HTR-8/SVneo (cell line): Measurements from ENCODE around the gene OR56B4.
"Not testable (repeated sequence)": the region's sequence is repeated elsewhere in the genome, so short reads cannot be mapped to it uniquely, and the experiment has no call there.

Experiments
- DNase-seq: peaks from one replicate; pipeline ENCODE4 v3.0.0; 2011; ENCODE audit warnings: low spot score, mixed read lengths; ENCODE audit not compliant: insufficient read length
- FAIRE-seq: peaks from 2 replicates; lab custom pipeline; 2011; peaks lifted over from hg19 to GRCh38; lab: Jason Lieb, UNC

Gene OR56B4, protein sequence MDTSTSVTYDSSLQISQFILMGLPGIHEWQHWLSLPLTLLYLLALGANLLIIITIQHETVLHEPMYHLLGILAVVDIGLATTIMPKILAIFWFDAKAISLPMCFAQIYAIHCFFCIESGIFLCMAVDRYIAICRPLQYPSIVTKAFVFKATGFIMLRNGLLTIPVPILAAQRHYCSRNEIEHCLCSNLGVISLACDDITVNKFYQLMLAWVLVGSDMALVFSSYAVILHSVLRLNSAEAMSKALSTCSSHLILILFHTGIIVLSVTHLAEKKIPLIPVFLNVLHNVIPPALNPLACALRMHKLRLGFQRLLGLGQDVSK

DNA sequence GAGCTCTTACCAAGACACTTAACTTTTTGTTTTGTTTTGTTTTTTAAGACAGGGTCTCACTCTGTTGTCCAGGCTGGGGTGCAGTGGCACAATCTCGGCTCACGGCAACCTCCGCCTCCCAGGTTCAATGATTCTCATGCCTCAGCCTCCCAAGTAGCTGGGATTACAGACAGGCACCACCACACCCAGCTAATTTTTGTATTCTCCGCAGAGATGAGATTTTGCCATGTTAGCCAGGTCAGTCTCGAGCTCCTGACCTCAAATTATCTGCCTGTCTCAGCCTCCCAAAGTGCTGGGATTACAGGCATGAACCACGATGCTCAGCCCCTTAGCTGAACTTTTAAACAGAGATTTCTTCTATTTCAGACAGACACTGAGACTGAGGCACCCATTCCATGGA lies at the start of gene OR56B4:
Gene OR56B4 (plus strand): TSS at position 301 of the 400 bp plus-strand sequence. CDS start 95 bp downstream, at position 396.
- FAIRE-seq, DNase-seq: not testable (repeated sequence)

DNA sequence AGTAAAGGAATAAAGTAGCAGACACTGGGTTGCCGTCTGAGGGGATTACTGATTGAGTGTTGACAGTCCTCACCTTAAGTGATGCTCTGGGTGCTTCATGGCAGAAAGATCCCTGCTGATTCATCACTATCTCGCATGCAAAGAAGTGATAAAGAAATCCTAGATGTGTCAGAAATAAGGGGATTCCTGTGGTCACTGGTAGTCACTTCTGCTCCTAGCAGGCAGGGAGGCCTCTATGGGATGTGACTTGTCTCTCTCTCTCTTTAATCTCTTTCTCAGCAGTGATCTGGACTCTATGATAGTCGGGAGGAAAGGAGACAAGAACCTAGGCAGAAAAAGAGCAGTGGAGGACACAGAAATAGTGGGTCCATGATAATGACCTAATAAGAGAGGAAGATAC lies 46.0 kb upstream of the OR56B4 start:
- no peak for DNase-seq
- FAIRE-seq = no peak

DNA sequence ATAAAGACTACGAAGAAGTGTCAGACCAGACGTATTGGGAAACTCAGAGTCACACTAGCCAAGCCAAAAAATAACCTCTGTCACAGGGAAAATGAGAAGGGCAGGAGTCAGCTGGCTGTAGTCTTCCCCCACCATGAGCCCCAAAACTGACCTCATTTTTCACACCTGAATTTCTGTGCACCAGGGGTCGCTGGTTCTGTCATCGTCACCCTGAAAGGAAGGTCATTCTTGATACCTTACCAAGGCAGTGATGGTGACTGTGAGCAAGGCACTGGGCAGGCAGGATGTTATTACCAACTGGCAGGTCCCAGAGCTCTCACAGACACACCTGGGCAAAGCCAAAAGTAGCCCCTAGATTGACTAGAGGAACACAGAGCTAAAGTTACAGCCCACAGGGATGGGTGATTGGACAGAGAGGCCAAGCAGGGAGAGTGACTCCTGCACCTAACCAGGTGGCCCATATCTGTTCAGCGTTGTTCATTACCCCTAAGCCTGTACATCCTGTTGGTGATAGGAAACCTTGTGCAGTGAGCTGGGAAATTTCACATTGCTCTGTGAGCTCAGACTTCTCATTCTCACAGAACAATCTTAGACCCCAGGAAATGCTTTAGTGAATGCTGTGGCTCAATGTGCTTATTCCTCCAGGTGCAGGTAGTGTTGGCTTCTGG lies 44.7 kb upstream of the OR56B4 start:
- no peak for DNase-seq
- no peak for FAIRE-seq

DNA sequence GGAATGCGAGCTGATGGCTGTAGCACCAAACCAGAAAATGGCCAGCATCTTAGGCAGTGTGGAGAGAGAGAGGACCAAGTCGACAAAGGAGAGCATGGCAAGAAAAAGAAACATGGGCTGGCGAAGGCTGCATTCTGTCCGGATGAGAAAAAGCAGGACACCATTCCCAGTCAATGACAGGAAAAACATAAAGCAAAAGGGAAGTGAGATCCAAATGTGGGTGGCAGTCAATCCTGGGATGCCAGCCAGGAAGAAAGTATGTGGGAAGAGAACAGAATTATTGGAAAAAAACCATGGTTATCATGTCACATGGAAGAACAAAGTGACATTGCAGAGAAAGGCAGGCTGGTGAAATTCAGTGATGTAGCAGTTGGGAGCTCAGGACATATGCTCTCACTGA lies 40.0 kb upstream of the OR56B4 start:
- DNase-seq = no peak
- FAIRE-seq = no peak

DNA sequence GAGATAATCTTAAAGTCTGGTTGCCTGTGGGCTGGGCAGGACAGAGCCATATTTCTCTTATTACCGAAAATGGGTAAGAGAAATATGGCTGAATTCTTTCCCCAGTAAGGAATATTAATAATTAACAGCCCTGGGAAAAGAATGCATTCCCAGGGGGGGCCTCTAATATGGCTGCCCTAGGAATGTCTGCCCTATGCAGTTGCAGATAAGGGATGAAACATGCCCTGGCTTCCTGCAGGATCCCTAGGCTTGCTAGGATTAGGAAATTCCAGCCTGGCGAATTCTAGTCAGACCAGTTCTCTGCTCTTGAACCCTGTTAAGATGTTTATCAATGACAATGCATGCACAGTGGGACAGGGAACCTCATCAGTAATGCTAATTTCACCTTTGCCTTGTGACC lies 31.0 kb upstream of the OR56B4 start:
- FAIRE-seq = not testable (repeated sequence)

DNA sequence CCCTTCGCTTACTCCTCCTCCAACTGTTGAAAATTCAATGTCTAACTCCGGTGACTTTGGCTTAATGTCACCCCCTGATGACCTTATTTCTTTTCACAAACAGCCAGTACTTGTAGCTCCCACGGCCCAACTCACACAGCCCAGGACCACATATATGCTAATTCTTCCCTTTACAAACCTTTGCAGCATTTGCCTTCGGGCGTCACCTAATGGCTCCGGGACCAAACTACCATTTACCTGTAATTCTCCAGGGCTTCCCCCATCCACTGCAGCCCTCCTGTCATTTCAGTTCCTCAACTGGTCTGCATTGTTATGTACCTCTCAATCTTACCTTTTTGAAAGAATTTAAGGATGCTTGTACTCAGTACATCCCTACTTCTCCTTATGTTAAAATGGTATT lies 29.8 kb upstream of the OR56B4 start:
- no peak for FAIRE-seq
- no peak for DNase-seq

More for the DNA sequence above, 31.0 kb upstream of the OR56B4 start:
- not testable (repeated sequence) for DNase-seq

DNA sequence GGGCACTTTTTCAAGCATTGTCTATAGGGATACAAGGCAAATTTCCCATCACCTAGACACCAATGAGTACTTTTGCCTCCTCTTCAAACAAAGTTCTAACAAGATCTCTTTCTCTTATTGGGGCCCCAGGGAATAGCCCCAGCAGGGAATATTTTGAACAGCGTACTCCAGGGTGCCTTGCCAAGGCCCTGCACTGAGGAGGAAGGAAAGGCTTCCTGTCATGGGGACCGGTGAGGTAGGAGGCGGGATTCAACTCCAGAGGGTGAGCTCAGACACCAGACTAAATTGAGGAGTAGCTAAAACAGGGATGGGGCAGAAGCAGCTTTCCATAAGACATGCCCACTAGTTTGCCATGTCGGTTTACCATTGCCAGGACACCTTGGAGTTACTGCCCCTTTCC lies 28.0 kb upstream of the OR56B4 start:
- FAIRE-seq (no peak), DNase-seq (no peak)

DNA sequence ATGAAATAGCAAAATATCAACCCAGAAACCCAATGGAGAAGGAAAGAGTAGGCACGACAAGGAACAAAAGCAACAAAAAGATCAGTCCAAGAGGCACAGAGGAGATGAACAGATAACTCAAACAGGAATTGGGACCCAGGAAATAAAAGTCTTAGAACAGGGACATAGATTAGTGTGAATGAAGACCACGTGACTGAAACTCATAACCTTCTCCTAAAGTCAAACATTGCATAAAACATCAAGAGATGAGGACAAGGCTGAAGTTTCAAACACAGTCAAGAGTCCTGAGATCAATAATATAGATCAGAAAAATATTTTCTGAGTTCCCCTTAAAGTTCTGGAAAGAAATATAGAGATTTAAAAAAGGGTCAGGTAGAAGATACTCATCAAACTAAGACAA lies 24.4 kb upstream of the OR56B4 start:
- DNase-seq (no peak), FAIRE-seq (no peak)

DNA sequence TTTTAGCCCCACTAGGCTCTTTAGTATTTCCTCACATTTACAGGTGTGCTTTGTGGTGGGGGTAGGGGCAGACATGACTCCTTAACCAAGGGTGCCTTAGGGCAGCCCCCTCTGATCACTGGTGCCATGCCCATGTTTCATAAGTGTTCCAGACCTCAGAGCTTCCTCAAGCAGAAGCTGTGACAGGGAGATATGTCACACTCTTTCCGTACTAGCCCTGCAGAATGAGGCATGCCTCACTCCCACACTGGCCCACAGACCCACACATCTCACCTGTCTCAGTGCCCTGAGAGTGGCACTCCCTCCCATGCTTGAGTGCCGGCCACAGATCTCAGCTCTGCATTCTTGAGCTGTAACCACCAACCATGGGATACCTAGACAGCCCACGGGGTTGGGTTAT lies 22.9 kb upstream of the OR56B4 start:
- DNase-seq = no peak
- FAIRE-seq = no peak

DNA sequence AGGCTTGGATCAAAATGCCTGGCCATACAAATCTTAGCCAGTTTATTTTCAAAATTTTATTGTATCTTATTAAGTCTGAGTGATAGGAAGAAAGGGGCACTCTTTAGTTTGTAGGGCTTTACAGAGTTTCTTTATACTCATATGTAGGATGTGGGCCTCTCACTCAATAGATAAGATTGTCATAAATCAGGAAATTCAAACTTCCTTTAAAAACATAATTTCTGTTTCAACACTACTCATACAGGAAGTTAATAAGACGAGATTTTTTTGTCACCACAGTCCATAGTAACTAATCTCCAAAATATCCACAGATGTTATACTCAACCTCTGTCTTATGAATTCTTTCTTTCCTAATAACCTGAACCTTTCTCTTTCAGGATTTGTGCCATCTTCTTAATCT lies 13.3 kb upstream of the OR56B4 start:
- no peak for FAIRE-seq
- DNase-seq = no peak

DNA sequence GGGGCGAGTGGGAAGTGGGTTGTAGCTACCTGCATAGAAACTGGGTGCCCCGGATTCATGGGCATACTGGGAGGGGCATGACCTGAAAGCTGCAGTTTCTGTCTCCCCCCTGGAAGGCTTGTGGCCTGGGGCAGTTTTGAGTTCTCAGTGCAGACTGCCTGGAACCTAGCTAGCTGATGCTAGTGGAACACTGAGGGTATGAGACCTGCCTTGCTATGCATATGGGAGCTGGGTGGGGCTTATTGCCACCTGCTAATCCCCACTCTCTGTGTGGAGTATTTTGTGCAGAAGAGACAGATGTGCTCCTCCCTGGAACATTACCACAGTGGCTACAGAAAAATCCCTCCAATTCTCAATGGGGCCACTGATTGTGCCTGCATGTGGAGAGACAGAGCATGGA lies 11.7 kb upstream of the OR56B4 start:
- DNase-seq (no peak), FAIRE-seq (no peak)

DNA sequence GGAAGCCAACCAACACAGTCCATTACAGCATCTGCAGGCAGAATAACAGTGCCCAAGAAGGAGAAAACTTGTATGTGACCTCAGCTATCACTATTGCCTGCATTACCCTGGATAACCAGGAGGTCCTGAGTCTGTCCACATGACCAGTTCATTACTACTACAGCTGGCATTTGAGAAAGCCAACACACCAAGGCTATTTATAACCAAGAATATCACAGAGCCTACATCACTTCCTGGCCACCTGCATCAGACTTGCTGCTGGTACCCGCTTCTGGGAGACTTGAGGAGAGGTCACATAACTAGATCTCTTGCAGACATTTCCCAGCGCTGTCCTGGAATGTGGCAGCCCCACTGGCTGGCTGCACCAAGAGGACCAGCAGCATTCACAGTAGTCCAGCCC lies 11.1 kb upstream of the OR56B4 start:
- FAIRE-seq (no peak), DNase-seq (no peak)

DNA sequence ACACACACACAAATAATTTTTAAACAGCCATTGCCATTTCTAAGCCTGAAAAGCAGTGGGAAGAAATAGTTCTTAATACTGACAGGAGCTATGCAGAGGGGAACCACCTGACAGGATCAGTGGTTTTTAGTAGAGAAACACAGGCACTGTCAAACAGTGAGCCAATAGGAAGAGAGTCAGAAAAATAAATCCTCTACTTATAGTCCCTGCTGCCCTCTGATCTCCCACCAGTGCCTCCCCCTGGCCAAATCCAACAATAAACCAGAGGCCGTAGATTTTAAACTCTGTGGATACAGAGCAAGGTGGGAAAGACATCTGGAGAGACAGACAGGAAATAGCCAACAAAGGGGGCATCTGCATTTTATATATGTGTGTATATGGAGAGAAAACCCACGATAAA lies 7.9 kb upstream of the OR56B4 start:
- DNase-seq = no peak

DNA sequence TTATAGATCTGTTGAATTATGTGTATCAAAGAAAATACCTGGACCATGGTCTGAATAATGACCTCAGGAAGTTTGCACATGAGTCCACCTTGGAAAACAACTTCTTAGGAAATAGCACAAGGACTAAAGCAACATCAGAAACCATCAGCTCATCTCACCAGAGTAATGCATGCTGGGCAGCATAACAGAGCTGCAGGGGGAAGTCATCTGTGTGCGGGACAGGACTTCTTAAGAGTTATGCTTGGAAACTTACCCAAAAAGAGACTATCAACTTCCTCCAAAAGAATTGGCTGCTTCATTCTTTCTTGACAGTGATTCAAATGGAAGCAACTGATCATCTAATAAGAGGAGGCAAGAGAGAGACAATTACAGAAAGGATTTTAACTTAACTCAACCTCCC lies 2.5 kb downstream of the OR56B4 start:
- DNase-seq (no peak), FAIRE-seq (no peak)

More for the DNA sequence above, 7.9 kb upstream of the OR56B4 start:
- no peak for FAIRE-seq

DNA sequence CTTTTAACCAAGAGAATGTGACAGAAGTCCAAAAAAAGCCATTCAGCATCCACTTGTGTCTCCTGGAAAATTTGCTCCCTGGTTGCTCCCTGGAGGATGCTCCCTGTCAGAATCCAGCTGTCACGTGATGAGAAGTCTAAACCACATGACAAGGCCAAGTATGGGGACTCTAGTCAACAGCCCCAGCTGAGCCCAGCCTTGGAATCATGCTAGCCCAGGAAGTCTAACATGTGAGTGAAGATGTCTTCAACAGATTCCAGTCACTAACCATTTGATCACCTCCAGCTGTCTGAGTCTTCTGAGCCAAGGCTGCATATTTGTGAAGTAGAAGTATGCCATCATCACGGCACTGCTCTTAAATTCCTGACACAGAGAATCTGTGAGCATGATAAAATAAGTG lies 4.2 kb downstream of the OR56B4 start:
- DNase-seq = no peak
- FAIRE-seq = no peak

DNA sequence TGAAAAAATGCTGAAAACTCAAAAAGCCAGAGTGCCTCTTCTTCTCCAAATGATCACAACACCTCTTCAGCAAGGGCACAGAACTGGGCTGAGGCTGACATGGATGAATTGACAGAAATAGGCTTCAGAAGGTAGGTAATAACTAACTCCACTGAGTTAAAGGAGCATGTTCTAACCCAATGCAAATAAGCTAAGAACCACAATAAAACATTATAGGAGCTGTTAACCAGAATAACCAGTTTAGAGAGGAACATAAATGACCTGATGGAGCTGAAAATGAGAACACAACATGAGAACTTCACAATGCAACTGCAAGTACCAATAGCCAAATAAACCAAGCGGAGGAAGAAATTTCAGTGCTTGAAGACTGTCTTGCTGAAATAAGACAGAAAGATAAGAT lies 9.2 kb downstream of the OR56B4 start:
- FAIRE-seq = no peak
- no peak for DNase-seq

DNA sequence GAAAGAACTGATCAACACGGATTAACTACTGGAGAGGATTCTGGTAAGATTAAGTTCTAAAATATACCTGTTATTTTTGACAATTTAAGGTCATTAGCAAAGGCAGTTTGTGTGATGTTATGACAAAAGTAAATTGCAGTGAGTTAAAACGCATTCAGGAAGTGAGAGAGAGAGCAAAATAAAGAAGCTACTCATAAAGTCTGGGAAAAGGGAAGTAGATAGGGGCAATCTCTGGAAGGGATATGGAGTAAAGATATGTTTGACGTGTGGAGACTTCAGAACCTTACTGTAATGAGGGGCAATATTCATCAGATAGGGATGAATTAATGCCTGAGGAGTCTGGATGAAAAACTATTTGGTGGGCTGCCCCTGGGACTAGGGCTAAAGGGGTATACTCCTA lies 16.8 kb downstream of the OR56B4 start:
- DNase-seq (no peak), FAIRE-seq (no peak)

DNA sequence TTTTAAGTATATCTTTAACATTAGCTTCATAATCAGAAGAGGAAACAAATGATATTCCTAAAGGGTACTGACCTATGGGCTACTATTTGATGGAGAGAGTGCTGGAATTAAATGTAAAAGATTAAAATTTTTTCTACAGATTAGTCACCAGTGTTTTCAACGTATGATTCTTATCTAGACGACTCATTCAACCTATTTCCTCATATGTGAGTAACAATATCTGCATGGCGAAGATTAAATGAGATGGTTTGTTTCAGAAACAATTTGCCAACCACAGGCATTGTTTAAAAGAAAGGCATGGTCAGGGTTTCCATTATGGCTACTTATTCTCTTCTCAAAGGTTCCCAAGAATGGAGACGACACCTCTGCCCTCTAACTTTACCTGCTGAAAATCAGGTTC lies 20.4 kb downstream of the OR56B4 start:
- no peak for DNase-seq
- no peak for FAIRE-seq

DNA sequence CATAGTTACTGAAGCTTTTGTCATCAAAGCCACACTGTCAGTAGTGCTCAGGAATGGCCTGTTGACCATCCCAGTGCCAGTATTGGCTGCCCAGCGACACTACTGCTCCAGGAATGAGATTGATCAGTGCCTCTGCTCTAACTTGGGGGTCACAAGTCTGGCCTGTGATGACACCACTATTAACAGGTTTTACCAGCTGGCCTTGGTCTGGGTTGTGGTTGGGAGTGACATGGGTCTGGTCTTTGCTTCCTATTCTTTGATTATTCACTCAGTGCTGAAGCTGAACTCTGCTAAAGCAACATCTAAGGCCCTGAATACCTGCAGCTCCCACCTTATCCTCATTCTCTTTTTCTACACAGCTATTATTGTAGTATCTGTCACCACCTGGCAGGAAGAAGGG lies 21.5 kb downstream of the OR56B4 start:
- FAIRE-seq (no peak), DNase-seq (no peak)

DNA sequence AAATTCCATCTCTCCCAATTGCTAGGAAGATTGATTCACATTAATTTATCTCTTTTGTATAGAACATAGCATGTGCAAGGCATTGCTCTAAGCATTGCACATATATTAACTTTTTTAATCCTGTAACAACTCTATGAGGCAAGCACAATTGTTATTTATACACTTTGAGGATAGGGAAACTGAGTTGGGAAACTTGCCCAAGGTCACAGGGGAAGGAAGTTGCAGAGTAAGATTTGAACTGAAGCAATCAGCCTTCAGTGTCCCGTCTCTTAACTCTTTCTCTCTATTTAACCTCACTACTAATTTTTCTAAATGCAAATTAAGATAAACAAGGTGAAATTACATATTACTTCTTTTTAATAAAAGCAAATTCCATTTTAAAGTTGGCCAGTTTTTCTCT lies 22.2 kb downstream of the OR56B4 start:
- no peak for DNase-seq
- FAIRE-seq = no peak

DNA sequence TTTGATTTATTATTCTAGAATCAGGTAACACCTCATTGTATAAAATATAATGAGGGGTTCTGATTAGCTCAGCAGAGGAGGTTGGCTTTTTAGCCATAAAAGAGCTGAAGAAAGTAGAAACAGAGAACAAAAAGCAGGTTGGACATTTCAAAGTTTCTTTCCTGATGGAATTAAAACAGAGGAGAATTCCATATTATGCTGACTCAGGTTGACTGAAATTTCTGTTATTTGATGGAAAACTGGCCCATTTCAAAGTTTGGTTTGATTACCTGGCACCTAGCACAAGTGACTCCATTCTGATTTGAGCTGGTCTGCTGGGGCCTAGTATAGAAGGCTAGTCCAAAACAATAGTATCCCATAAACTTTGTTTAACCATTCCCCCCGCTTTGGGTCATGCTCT lies 24.9 kb downstream of the OR56B4 start:
- DNase-seq (no peak), FAIRE-seq (no peak)

DNA sequence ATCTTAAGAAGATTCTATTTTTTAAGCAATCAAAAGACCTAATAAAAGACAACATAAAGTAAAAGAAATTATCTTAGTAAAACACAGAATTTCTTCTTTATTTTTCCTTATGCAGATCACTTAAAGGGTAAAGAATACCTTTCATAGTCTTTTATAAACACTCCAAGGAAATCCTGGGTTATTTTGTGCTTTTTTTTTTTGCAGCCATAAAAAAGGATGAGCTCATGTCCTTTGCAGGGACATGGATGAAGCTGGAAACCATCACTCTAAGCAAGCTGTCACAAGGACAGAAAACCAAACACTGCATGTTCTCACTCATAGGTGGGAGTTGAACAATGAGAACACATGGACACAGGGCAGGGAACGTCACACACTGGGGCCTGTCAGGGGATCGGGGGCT lies 28.5 kb downstream of the OR56B4 start:
- not testable (repeated sequence) for DNase-seq, FAIRE-seq
